Measurements from ENCODE around the gene GHRH.

Gene GHRH

DNA sequence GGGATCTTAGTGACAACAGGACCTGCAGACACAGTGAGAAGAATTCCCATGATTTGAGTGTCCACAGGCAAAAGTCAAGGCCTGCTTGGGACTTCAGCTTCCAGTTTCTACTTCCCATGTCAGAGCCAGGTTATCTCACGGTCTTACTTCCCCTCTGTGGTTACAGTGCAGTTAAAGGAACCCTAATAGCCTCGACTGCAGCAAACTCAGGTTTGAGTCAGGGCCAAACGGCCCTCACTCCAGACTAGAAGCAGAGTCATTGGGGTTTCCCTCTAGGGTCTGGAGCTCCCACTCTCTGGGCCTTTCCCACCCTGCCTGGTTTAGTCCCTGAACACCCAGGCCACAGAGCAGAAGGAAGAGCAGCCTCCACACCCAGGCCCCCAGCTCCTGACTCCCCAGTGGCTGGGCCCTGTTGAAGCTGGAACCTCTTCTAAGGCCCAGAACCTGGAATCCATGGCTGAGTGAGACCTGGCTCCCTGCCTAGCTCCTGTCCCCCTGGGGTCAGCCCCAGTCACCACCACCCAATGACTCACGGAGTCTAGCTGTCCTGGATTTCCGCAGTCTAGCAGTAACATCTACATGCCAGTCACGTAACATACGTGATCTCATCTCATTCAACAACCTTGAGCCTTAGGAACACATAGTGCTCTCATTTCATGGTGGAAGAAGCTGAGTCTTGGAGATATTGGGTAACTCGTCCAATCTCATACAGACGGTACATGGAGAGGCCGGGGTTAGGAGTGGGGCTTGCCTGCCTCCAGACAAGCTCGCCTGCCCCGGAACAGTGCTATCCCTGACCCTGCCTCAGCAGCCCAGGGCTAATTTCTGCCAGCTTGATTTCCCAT is 9.2 kb upstream of the GHRH start:
- no peak for DNase-seq (ENCODE audit: low read depth, low spot score)
- H3K4me3 ChIP-seq (ENCODE audit: low read length): no peak overlapping the region

DNA sequence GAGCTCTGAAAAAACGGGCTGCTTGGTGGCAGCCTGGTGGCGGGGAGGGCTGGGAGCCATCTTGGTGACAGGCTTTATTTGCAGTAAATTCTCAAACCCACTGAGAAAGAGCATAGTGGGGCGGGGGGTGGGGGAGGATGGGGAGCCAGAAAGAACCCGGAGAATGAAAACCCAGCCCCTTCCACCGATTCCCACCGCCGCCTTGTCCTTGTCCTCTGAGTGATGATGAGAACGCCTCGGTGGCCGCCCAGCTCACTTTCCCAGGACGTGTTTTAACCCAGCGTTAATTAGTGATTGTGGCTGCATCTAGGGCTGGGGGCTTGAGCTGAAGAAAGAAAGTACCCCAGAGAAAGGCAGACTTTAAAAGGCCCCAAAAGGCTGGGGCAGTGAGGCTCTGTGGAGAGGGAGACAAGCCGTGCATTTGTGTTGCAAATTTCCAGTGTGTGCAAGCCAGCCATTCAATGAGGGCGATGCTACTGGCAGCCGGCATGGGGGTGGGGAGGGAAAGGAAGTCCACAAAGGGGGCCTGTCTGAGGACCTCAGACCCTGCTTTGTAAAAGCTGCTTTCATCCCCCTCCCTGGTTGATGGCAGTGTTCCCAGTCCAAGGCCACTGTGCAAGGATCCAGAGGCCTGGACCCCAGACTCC is 6.2 kb upstream of the GHRH start:
- no peak for DNase-seq (ENCODE audit: low read depth, low spot score)
- H3K4me3 ChIP-seq (ENCODE audit: low read length): no peak overlapping the region

DNA sequence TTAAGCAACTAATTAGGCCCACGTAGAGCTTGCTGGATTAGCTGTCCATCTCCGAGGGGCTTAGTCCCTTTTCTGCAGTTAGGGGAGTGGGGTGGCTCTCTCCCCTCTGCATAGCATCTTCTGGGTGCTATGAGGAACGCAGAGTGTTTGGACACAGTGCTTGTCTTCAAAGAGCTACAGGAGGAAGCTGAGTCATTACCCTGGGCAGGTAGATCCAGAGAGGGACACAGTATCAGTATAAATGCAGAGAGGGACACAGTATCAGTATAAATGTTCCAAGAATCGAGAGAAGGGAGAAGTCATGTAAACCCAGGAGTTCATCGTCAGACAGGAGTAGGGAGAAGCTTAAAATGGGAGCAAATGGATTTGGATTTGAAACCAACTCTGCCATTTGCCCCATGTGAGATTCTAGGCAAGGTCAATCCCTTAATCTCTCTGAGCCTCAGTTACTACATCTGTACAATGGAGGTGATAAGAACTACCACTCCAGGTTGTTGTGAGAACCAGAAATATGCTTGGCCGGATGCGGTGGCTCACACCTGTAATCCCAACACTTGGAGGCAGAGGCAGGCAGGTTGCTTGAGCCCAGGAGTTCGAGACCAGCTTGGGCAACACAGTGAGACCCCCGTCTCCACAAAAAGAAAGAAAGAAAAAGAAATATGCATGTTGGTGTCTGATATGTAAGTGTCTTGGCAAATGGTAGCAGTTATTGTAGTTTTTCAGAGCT is 5.5 kb upstream of the GHRH start:
- DNase-seq (ENCODE audit: low read depth, low spot score): no peak
- no peak overlapping the region for H3K4me3 ChIP-seq (ENCODE audit: low read length)

DNA sequence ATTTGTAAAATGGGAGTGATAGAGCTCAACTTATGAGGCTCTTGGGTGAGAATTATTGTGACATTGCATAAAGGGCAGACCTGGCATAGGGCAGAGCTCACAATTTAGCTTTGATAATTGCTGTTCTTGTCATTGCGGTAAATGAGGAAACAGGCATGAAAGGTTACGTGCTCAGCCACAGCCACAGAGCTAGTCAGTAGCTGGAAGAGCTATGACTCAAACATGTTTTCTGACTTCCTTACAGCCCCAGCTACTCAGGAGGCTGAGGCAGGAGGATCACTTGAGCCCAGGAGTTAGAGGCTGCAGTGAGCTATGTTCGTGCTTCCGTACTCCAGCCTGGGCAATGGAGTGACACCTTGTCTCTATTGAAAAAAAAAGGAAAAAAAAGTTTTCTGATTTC is 3.5 kb upstream of the GHRH start:
- H3K4me3 ChIP-seq (ENCODE audit: low read length): no peak overlapping the region
- peak; percentile 80 for DNase-seq (ENCODE audit: low read depth, low spot score)

DNA sequence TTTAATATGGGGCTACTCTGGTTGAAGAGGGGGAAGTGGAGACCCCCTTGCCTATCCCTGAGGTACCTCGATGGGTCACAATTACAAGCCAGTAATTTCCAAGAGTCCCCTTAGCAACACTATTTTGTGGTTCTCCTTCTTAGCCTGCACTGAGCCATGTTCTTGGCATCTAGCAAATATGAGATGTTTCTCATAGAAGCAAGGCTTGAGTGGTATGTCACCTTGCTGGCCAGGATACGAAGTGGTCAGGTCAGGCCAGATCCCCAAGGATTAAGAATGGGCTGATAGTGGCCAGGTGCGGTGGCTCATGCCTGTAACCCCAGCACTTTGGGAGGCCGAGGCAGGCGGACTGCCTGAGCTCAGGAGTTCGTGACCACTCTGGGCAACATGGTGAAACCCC is 2.1 kb upstream of the GHRH start:
- H3K4me3 ChIP-seq (ENCODE audit: low read length): no peak overlapping the region
- no peak for DNase-seq (ENCODE audit: low read depth, low spot score)

DNA sequence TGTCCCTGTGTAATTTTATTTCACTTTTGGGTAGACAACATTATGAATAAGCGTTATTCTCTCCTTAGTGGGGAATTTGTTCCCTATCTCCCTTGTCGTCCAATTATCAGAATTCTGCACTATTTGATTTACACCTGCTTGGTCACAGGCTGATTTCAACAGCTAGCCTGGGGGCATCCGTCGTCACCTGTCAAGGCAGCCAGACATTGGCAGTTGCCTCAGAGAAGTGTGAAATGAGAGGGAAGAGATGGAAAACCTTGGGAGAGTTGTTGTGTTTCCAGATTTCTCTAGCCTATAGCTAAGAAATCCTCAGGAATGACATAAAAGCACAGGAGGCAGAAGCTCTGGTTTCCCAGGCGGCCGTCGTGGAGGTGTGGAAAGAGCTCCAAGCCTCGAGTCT is 891 bp upstream of the GHRH start:
- no peak overlapping the region for H3K4me3 ChIP-seq (ENCODE audit: low read length)
- no peak for DNase-seq (ENCODE audit: low read depth, low spot score)

DNA sequence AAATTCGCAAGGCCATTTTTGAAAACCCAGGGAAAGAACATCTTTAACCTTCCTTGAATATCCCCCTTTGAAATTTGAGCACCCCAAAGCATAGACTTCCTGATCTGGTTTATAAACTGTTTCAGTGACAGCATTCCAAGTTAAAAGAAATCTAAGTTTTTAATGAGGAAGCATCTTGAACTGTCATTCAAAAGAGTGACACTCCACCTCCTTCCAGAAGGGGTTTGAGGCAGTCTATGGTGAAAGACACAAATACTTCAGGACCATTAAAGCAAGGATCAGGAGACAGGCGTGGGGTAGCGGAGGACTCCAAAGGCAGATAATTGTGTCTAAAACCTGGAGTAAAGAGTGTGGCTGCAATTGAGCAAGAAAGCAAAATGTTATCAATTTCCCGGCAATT is 691 bp downstream of the GHRH start:
- H3K4me3 ChIP-seq (ENCODE audit: low read length): no peak overlapping the region
- no peak for DNase-seq (ENCODE audit: low read depth, low spot score)

DNA sequence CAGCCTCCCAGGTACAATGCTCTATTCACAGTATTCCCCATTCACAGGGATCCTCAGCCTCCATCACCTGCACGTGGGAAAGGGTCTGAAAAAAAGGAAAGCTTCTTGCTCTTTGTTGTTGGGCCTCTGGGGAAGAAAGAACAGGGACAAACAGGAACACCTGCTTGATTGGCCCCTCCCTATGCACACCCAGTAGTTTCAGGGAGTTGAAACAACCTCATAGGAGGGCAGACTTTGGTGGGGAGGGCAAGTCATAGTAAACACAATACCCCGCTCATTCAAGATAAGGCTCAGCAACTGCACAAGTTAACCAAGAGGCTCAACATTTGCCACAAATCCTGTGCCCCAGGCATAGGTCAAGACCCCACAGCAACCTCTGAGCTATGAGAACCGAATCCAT is 1.7 kb downstream of the GHRH start:
- DNase-seq (ENCODE audit: low read depth, low spot score): no peak
- no peak overlapping the region for H3K4me3 ChIP-seq (ENCODE audit: low read length)

DNA sequence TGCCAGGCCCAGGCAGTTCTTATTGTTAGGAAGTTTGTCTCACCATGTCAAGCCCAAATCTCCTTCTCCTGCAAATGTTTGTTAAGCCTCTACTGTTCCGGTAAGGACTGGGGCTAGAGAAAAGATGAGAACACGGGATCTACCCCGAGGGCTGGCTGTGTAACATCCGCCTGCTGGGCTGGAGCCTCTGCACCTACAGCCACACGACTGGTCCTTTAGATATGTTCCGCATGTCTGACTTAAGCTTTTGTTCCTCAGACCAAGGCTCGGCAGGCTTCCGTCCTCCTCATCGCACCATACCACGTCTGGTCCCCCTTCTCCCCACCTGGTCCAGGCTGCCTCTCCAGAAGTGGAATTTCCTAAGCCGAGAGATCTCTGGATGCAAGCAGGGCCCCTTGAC is 2.6 kb downstream of the GHRH start:
- no peak overlapping the region for H3K4me3 ChIP-seq (ENCODE audit: low read length)
- no peak for DNase-seq (ENCODE audit: low read depth, low spot score)

DNA sequence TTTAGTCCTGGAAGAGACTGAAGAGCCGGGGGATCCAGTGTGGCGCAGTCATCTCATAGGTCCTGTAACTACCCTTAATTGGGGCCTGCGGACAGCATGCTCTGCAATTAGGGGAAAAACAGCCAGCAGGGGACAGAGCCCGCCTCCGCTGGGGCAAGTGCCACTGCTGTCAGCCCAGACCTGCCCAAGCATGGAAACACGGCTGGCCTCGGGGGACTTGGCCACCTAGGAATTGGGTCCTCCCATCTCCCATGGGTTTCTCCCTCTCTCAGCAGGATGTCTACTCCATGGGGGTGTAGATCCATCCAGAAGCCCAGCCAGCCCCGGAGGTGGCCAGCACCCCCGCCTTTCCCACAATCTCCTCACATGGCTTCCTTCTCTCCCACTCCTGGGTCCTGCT is 3.6 kb downstream of the GHRH start:
- no peak for DNase-seq (ENCODE audit: low read depth, low spot score)
- H3K4me3 ChIP-seq (ENCODE audit: low read length): no peak overlapping the region

DNA sequence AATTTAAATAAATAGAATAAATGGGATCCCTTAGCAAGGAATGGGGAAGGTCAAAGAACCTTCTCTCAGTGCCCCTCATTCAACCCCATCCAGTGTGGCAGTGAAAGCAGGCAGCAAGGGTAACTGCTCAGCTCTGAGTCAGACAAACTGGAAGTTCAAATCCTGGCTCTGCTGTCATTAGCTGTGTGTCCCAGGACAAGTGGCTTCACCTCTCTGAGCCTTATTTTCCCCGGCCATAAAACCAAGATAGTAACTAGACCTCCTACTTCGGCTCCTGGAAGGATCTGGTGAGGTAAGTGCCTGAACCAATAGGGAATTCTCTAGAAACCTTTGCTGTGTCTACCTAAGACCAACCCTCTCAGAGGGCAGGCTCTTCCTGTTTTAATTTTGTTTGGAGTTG is 4.1 kb downstream of the GHRH start:
- no peak for DNase-seq (ENCODE audit: low read depth, low spot score)
- no peak overlapping the region for H3K4me3 ChIP-seq (ENCODE audit: low read length)

DNA sequence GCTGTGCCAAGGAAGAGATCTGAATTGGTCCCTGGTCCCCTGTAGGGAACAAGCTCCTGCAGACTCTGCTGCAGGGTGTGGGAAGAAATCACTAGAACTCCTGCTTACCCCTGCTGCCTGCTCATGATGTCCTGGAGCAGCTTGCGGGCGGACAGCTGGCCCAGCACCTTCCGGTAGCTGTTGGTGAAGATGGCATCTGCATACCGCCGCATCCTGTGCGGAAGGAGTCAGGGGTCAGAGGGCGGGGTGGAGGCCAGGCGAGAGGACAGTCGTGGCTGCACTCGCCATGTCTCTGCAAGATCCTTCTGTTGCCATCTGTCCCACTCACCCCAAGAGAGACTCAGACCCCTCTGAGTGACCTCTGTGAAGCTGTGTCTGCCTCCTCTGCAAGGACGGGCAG is 5.3 kb downstream of the GHRH start:
- H3K4me3 ChIP-seq (ENCODE audit: low read length): no peak overlapping the region
- no peak for DNase-seq (ENCODE audit: low read depth, low spot score)

DNA sequence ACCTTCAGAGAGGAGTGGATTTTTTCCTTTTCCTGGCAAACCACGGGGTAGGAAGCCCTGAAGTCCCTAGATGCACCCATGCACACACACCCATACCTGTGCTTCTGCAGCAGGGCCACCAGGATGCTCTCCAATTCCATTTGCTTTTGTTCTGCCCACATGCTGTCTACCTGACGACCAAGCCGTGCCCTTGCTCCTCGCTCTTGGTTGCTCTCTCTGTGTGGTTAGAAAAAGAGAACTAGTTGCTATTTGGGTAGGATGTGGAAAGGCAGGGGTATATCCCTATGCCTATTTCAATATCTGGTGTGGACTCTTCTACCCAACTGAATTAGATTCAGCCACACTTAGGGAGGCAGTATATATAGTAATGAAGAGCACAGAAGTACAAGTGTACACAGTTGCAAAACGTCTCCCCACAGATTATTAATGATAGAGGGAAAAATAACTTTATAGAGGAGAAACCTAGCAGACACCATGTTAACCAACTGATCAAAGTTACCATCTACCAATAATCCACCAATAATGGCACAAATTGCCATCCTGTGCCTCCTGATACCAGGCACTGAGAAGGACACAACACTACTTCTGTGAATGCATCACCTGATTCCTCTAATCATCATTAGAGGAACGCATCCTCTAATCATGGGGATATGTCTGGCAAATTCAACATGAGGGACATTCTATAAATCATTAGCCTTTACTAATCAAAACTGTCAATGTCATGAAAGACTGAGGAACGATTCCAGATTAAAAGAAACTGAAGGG is 7.3 kb downstream of the GHRH start:
- H3K4me3 ChIP-seq (ENCODE audit: low read length): no peak overlapping the region
- no peak for DNase-seq (ENCODE audit: low read depth, low spot score)

DNA sequence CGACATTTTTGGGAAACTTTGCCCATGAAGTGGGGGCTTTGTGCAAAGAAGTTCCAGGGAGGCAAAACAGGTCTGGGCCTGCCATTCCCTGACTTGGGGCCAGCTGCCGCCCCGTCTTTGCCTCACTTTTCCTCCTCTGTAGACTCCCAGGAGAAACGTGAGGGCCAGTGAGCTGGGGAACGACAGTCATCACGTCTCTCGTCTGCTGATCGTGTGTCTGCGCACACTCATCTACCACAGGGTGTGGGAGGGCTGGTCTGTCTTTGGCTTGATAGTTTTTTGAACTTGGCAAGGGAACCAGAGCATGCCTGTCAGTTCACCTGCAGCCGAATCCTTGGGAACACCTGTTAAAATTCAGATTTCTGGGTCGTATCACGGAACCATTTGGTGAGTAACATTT is 8.5 kb downstream of the GHRH start:
- no peak for DNase-seq (ENCODE audit: low read depth, low spot score)
- no peak overlapping the region for H3K4me3 ChIP-seq (ENCODE audit: low read length)

DNA sequence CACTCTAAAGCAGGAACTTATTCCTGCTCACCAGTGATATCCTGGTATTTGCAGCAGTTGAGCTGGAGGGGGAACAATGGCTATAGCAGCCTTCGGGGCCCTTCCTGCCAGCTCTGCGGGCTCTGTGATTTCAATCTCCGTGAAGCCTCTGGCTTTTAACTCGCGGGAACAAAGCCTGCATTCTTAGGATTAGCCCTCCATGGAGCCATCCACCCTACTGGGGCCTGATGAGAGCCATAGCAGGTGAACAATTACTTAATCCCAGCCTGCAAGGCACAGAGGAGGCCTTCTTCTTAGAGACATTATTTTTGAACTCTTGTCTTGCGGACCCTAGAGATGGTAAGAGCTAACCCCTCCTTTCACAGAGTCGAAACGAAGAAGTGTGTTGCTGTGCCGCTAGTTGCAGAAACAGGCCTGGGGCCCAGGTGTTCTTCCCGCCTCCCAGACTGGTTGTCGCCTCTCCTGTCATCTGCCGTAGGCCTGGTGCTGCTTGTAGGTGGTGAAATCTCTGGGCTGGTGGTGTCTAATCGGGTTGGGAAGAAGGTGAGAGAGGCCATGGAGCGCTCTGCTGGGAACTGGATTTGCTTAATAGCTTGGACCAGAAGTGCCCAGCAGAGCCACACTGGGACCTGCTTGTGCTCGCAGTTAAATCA is 9.7 kb downstream of the GHRH start:
- DNase-seq (ENCODE audit: low read depth, low spot score): no peak
- H3K4me3 ChIP-seq (ENCODE audit: low read length): no peak overlapping the region

DNA sequence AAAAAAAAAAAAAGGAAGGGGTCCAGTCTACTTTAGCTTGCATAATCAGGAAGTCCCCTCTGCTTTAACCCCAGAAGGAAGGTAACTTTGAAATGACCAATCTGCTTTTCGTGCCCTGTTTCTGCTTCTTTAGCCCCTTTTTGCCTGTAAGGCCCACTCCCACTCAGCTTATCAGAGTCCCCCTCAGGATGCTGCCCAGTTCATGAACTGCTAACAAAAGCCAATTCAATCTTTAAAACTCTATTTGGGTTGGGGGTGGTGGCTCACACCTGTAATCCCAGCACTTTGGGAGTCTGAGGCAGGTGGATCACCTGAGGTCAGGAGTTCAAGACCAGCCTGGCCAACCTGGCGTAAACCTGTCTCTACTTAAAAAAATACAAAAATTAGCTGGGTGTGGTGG is 12.3 kb downstream of the GHRH start:
- DNase-seq (ENCODE audit: low read depth, low spot score): no peak
- no peak overlapping the region for H3K4me3 ChIP-seq (ENCODE audit: low read length)

DNA sequence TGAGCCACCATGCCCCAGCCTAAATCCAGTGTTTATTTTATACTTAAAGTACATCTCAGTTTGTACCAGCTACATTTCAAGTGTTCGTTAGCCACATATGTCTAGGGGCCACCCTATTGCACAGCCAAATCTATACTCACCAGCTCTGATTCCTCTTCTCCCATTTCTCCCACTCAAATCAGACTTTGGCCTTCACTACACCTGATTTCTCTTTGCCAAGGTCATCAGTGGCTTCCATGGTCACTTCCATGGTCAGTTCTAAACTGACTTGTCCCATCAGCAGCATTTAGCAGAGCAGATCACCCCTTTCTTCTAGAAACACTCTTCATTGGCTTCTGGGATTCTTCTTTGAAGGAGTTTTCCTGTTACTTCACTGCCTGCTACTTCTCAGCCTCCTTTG is 14.1 kb downstream of the GHRH start:
- H3K4me3 ChIP-seq (ENCODE audit: low read length): no peak overlapping the region
- no peak for DNase-seq (ENCODE audit: low read depth, low spot score)

DNA sequence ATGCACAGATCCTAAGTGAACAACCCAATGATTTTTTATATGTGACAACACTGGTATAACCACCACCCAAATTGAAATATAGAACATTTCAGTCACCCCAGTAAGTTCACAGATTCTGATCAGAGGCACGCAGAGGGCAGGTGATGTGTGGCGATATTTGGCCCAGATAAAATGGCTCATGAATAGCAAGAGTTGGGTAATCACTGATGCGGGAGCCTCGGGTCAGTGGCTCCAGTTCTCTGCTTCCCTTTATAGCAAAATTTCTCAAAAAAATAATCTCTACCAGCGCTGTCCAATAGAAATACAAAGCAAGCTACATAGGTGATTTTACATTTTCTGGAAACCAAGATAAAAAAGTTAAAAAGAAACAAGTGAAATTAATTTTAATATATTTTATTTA is 14.9 kb downstream of the GHRH start:
- H3K4me3 ChIP-seq (ENCODE audit: low read length): no peak overlapping the region
- DNase-seq (ENCODE audit: low read depth, low spot score): no peak
